Measurements from ENCODE around the gene HAP1.
"Not testable (repeated sequence)": the region's sequence is repeated elsewhere in the genome, so short reads cannot be mapped to it uniquely, and the experiment has no call there.

The HAP1 gene

GRCh38 chr17:41731836-41732235 is 2.6 kb downstream of the HAP1 start:
- FAIRE-seq: no peak

GRCh38 chr17:41730479-41730878 is 4.0 kb downstream of the HAP1 start:
- FAIRE-seq (no peak), DNase-seq (ENCODE audit: insufficient read length, low spot score) (no peak)

More at GRCh38 chr17:41731836-41732235, 2.6 kb downstream of the HAP1 start:
- DNase-seq (ENCODE audit: insufficient read length, low spot score): no peak

DNA sequence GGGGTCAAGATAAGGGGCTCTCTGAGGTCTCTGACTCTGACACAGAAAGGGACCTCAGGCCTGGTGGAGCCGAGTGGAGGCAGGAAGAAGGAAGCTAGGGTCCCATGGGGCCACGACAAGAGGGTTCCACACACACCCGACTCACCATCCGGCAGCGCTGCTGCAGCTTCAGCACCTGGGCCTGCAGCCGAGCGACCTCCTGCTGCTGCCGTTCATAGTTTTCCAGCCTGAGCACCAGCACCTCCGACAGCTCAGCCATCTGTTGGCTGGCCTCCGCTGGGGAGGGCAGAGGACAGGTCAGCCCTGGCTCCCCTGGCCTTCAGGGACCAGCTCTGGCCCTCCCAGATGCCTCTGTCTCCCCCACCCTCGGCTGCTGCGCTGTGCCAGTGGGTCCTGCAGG is 6.4 kb downstream of the HAP1 start:
- FAIRE-seq (no peak), DNase-seq (ENCODE audit: insufficient read length, low spot score) (no peak)

- DNase-seq (ENCODE audit: insufficient read length, low spot score) (no peak), FAIRE-seq (no peak)
Observed at GRCh38 chr17:41725134-41725533, 9.3 kb downstream of the HAP1 start.

- DNase-seq (ENCODE audit: insufficient read length, low spot score): no peak
- FAIRE-seq: no peak
Observed at GRCh38 chr17:41724476-41725050, 9.9 kb downstream of the HAP1 start.

- no peak for FAIRE-seq
- no peak for DNase-seq (ENCODE audit: insufficient read length, low spot score)
Observed at GRCh38 chr17:41723801-41724475, 10.5 kb downstream of the HAP1 start.

GRCh38 chr17:41722231-41722630 is 12.2 kb downstream of the HAP1 start:
- FAIRE-seq (no peak), DNase-seq (ENCODE audit: insufficient read length, low spot score) (no peak)

GRCh38 chr17:41718287-41718645 is 16.2 kb downstream of the HAP1 start:
- DNase-seq (ENCODE audit: insufficient read length, low spot score) (no peak), FAIRE-seq (no peak)

GRCh38 chr17:41717408-41718286 is 16.8 kb downstream of the HAP1 start:
- FAIRE-seq: no peak
- DNase-seq (ENCODE audit: insufficient read length, low spot score): no peak

DNA sequence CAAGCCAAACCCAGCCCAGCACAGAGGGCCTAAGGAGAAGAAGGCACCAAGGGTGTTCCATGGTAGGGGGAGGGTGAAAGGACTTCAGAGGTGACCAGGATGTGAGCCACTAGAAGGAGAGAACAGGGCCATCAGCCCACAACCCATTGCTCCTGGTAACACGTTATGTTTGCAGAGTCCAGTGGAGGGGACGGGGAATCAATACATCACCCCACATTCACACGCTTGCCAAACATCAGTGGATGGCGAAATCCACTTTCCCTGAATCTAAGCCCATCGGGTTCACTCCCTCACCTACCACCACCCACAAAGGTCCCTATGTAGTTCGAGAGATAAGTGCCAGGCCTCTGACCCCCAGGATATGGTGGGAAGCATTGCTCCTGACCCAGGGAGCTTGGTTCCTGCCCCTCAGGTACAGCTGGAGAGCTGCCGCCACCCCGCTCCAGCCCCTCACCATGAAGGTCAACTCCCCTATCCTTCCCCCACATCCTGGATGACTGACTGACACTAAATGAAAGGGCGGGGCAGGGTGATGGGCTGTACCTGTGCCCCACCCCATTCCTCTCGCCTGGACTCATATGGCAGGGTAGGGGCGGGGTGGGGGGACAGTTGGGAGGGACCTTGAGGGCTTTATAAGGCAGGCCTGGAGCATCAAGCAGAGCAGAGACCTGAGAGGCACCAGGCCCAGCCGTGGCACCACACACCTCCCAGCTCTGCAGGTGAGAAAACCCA is 22.6 kb downstream of the HAP1 start, which contains the start of gene GAST:
GAST (plus strand) TSS at position 663 of the 732 bp plus-strand sequence. CDS start 3,106 bp downstream, outside the sequence.
- no peak for FAIRE-seq

GRCh38 chr17:41710472-41711090 is 23.9 kb downstream of the HAP1 start:
- DNase-seq (ENCODE audit: insufficient read length, low spot score): no peak
- no peak for FAIRE-seq

More for the DNA sequence above, 22.6 kb downstream of the HAP1 start, which contains the start of gene GAST:
- DNase-seq (ENCODE audit: insufficient read length, low spot score): no peak

- DNase-seq (ENCODE audit: insufficient read length, low spot score): no peak
- FAIRE-seq: no peak
Observed at GRCh38 chr17:41707803-41708669, 26.4 kb downstream of the HAP1 start.

DNA sequence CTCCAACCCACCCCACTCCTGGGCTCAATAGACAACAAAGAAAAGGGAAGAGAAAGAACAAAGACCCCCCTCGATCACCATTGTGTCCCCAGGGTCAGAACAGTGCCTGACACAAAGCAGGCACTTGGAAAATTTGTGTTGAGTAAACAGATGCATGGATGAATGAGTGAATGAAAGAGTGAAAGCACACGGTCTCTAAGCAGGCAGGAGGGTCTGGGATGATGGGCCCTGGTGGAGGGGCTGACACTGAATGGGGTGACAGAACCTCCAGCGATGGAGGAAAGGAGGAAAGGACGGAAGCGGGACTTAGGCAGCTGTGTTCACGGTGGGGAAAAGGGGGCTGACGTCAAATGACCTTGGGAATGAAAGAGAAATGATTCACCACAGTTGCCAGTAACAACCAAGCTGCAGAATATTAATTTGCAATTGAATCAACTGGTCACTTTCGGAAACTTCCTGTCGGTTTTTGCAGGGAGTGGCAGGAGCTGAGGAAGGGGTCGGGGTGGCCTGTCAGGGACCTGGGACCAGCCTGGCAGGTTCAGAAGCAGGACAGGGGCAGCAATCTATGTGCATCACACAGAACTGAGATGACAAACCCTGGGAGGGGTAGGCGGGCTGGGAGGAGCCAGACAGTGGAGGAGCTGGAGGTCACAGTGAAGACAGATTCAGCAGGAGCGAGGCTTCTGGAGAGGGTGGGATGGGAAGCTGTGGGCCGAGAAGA is 29.0 kb downstream of the HAP1 start:
- no peak for DNase-seq (ENCODE audit: insufficient read length, low spot score)
- FAIRE-seq: no peak

GRCh38 chr17:41702712-41703111 is 31.7 kb downstream of the HAP1 start:
- FAIRE-seq: no peak
- no peak for DNase-seq (ENCODE audit: insufficient read length, low spot score)

DNA sequence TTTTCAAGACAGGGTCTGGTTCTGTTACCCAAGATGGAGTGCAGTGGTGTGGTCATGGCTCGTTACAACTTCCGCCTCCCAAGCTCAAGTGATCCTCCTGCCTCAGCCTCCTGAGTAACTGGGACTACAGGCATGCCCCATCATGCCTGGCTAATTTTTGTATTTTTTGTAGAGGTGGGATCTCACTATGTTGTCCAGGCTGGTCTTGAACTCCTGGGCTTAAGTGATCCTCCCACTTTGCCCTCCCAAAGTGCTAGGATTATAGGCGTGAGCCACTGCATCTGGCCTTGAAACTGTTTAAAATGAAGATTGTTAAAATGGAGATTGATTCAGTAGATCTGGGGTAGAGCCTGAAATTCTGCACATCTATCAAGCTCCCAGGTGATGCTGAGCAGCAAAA is 33.6 kb downstream of the HAP1 start:
- FAIRE-seq: not testable (repeated sequence)

GRCh38 chr17:41697122-41697962 is 37.1 kb downstream of the HAP1 start:
- no peak for FAIRE-seq

More for the DNA sequence above, 33.6 kb downstream of the HAP1 start:
- DNase-seq (ENCODE audit: insufficient read length, low spot score): not testable (repeated sequence)

GRCh38 chr17:41695954-41696757 is 38.3 kb downstream of the HAP1 start:
- FAIRE-seq: peak; percentile 85
- peak; percentile 66 for DNase-seq (ENCODE audit: insufficient read length, low spot score)

More at GRCh38 chr17:41697122-41697962, 37.1 kb downstream of the HAP1 start:
- DNase-seq (ENCODE audit: insufficient read length, low spot score): no peak

Data from GM19239 (cell line).